IMR-90 (cell line): ENCODE measurements around the gene KRT80.

Experiments
- BHLHE40 ChIP-seq: fragments of 150-350 bp; IDR thresholded peaks from 2 replicates; pipeline ENCODE4 v1.6.1; 2016; ENCODE audit warnings: mild to moderate bottlenecking, low read depth, low read length
- CEBPB ChIP-seq: IDR thresholded peaks from 2 replicates; pipeline ENCODE4 v1.6.1; 2012; ENCODE audit warnings: low read depth, low read length, improper control_type of control experiment
- CTCF ChIP-seq: conservative IDR thresholded peaks from 2 replicates; pipeline ENCODE4 v1.5.1; 2012; ENCODE audit warnings: mild to moderate bottlenecking, low read depth, low read length, improper control_type of control experiment
- FOS ChIP-seq: fragments of 150-350 bp; IDR thresholded peaks from 2 replicates; pipeline ENCODE4 v1.6.1; 2016; ENCODE audit warnings: low read depth, low read length
- MAZ ChIP-seq: IDR thresholded peaks from 2 replicates; pipeline ENCODE4 v1.6.1; 2012; ENCODE audit warnings: low read depth, mild to moderate bottlenecking, low read length, improper control_type of control experiment, moderate library complexity, borderline replicate concordance
- MXI1 ChIP-seq: IDR thresholded peaks from 2 replicates; pipeline ENCODE4 v1.6.1; 2012; ENCODE audit warnings: low read depth, mild to moderate bottlenecking, low read length, moderate library complexity, borderline replicate concordance
- NFE2L2 ChIP-seq: fragments of 150-350 bp; IDR thresholded peaks from 2 replicates; pipeline ENCODE4 v1.6.1; 2016; ENCODE audit warnings: low read depth, mild to moderate bottlenecking, low read length
- POLR2A ChIP-seq: IDR thresholded peaks from 2 replicates; pipeline ENCODE4 v1.6.1; 2012; ENCODE audit warnings: mild to moderate bottlenecking, low read depth, low read length
- RAD21 ChIP-seq: IDR thresholded peaks from 2 replicates; pipeline ENCODE4 v1.6.1; 2012; ENCODE audit warnings: low read length, improper control_type of control experiment
- RCOR1 ChIP-seq: IDR thresholded peaks from 2 replicates; pipeline ENCODE4 v1.6.1; 2012; ENCODE audit warnings: mild to moderate bottlenecking, low read length, improper control_type of control experiment; ENCODE audit not compliant: insufficient replicate concordance
- RFX5 ChIP-seq: IDR thresholded peaks from 2 replicates; pipeline ENCODE4 v1.8.0; 2012; ENCODE audit warnings: low read depth, mild to moderate bottlenecking, low read length, moderate library complexity
- SMC3 ChIP-seq: fragments of 150-350 bp; IDR thresholded peaks from 2 replicates; pipeline ENCODE4 v1.6.1; 2016; ENCODE audit warnings: low read depth, mild to moderate bottlenecking, antibody characterized with exemption, low read length, moderate library complexity

GRCh38 chr12:52231305-52232202, 39.7 kb upstream of the KRT80 start:
- TF ChIP-seq CTCF, result no peak
- TF ChIP-seq RCOR1, result no peak
- no peak for TF ChIP-seq RAD21
- no peak for TF ChIP-seq CEBPB
- no peak for TF ChIP-seq POLR2A
- no peak for TF ChIP-seq MAZ
- no peak for TF ChIP-seq MXI1
- TF ChIP-seq NFE2L2, result no peak
- TF ChIP-seq RFX5, result no peak
- no peak for TF ChIP-seq BHLHE40
- no peak for TF ChIP-seq SMC3
- TF ChIP-seq FOS, result no peak
